HG02588 (cell line): Measurements from ENCODE around the gene AGAP1.

ENCODE experiments used
- ATAC-seq: cut with Tn5 transposase; IDR thresholded peaks from one replicate; pipeline ENCODE4 v1.9.1; 2021; ENCODE audit warnings: mild to moderate bottlenecking, moderate library complexity; ENCODE audit not compliant: unreplicated experiment

AGAP1 gene

GRCh38 chr2:235486729-235487128 lies 7.1 kb upstream of the AGAP1 start:
- ATAC-seq, result no peak

GRCh38 chr2:235489897-235490296 lies 3.9 kb upstream of the AGAP1 start:
- ATAC-seq, result no peak

GRCh38 chr2:235492850-235493344 lies 946 bp upstream of the AGAP1 start:
- no peak for ATAC-seq

GRCh38 chr2:235493402-235493774 lies 455 bp upstream of the AGAP1 start:
- ATAC-seq, result no peak

GRCh38 chr2:235494716-235495372 lies 1.0 kb downstream of the AGAP1 start:
- ATAC-seq, result no peak

GRCh38 chr2:235495373-235496238 lies 1.8 kb downstream of the AGAP1 start:
- ATAC-seq, result no peak

GRCh38 chr2:235496239-235496621 lies 2.4 kb downstream of the AGAP1 start:
- no peak for ATAC-seq

GRCh38 chr2:235497096-235497495 lies 3.3 kb downstream of the AGAP1 start:
- no peak for ATAC-seq

GRCh38 chr2:235498541-235498940 lies 4.7 kb downstream of the AGAP1 start:
- no peak for ATAC-seq

GRCh38 chr2:235498946-235499812 lies 5.3 kb downstream of the AGAP1 start:
- no peak for ATAC-seq

- no peak for ATAC-seq
These were observed 6.4 kb downstream of the AGAP1 start for GRCh38 chr2:235500110-235500760.

GRCh38 chr2:235500761-235501672 lies 7.2 kb downstream of the AGAP1 start:
- peak; percentile 49 for ATAC-seq

- peak; percentile 46 for ATAC-seq
These were observed 7.8 kb downstream of the AGAP1 start for GRCh38 chr2:235501673-235502031.

- no peak for ATAC-seq
These were observed 8.5 kb downstream of the AGAP1 start for GRCh38 chr2:235502336-235502735.

GRCh38 chr2:235504441-235505180 lies 10.8 kb downstream of the AGAP1 start:
- ATAC-seq, result no peak

GRCh38 chr2:235505181-235505741 lies 11.4 kb downstream of the AGAP1 start:
- ATAC-seq, result no peak

GRCh38 chr2:235506291-235506996 lies 12.6 kb downstream of the AGAP1 start:
- ATAC-seq, result no peak

- ATAC-seq, result no peak
These were observed 13.3 kb downstream of the AGAP1 start for GRCh38 chr2:235506997-235507615.
